Lower leg skin (tissue), 4 donors: ENCODE results near the gene FAM13B. TPM values are rescaled to one million over a fixed set of nuclear protein-coding genes. Genes with fewer than 3 reads are reported as not detected.
"Not testable (repeated sequence)": the region's sequence is repeated elsewhere in the genome, so short reads cannot be mapped to it uniquely, and the experiment has no call there.

Source experiments
- DNase-seq, 2 donors: peaks; one replicate each; pipeline ENCODE4 v3.0.0-alpha.2; 2019; ENCODE audit warnings: low spot score in 2 of 2
- H3K4me3 ChIP-seq: fragments of 200-600 bp; sonication (generic); 2 replicates; pipeline ENCODE4 v1.5.1; 2017; ENCODE audit warnings: mild to moderate bottlenecking, low read depth; ENCODE audit not compliant: poor library complexity, severe bottlenecking
- CTCF ChIP-seq, 3 donors: fragments of 450-650 bp; IDR thresholded peaks; one replicate each; pipeline ENCODE4 v1.5.1; 2016; ENCODE audit warnings: antibody characterized with exemption in 3 of 3, mild to moderate bottlenecking in 3 of 3, moderate library complexity in 2 of 3
- POLR2A ChIP-seq, 2 donors: fragments of 450-650 bp; IDR thresholded peaks; one replicate each; pipeline ENCODE4 v1.6.1; 2016 to 2017; ENCODE audit warnings: antibody characterized with exemption in 2 of 2, mild to moderate bottlenecking in 1 of 2, moderate library complexity in 1 of 2
- WGBS, 2 donors: methylation state at CpG; one replicate each; pipeline ENCODE4 v1.1.5; 2018; 5-methylcytosine and 5-hydroxymethylcytosine counted together
- intact Hi-C: fragments of 100-400 bp; cut with DNase I; formaldehyde crosslinking; loops from one replicate; pipeline ENCODE4 v1.15.0; 2023; ENCODE audit warnings: low total_unique reads
- total RNA-seq, 4 donors: library from RNA; depleted of rRNA; stranded (reverse); fragments of >200 nt; gene quantifications; one replicate each; pipeline ENCODE4 v1.1.0, GENCODE V29; 2016

Gene FAM13B
- total RNA-seq, 4 donors from 2014 or later = 17.9 to 25.6 (median 21.4) TPM

GRCh38 chr5:138032028-138032571 is 779 bp downstream of the FAM13B start:
- intact Hi-C loops = no loop called here
- TF ChIP-seq POLR2A (IDR thresholded peaks at IDR 0.05) = no peak
- TF ChIP-seq CTCF (IDR thresholded peaks at IDR 0.05) = no peak
- WGBS, 2 donors = 2 to 3% methylated on average over 24 of the region's 24 CpGs
- peak overlapping the region; percentile 99 for H3K4me3 ChIP-seq
- DNase-seq = peak; percentile 58 to 91

GRCh38 chr5:138029944-138030343 is 2.9 kb downstream of the FAM13B start:
- intact Hi-C loops = no loop called here
- TF ChIP-seq POLR2A (IDR thresholded peaks at IDR 0.05) (no peak), CTCF (IDR thresholded peaks at IDR 0.05) (no peak)
- 86 to 88% methylated on average over 2 of the region's 2 CpGs for WGBS, 2 donors
- H3K4me3 ChIP-seq = no peak overlapping the region
- DNase-seq = no peak

GRCh38 chr5:138029501-138029900 is 3.4 kb downstream of the FAM13B start:
- intact Hi-C loops = no loop called here
- TF ChIP-seq POLR2A (IDR thresholded peaks at IDR 0.05) = no peak
- TF ChIP-seq CTCF (IDR thresholded peaks at IDR 0.05) = no peak
- no peak overlapping the region for H3K4me3 ChIP-seq
- WGBS, 2 donors = 50 to 56% methylated on average over 2 of the region's 2 CpGs
- DNase-seq = no peak

- 91 to 93% methylated on average over 5 of the region's 5 CpGs for WGBS, 2 donors
- intact Hi-C loops = no loop called here
- TF ChIP-seq POLR2A (IDR thresholded peaks at IDR 0.05) (no peak), CTCF (IDR thresholded peaks at IDR 0.05) (no peak)
- DNase-seq = no peak
- no peak overlapping the region for H3K4me3 ChIP-seq
Observed at GRCh38 chr5:138028971-138029365, 3.9 kb downstream of the FAM13B start.

GRCh38 chr5:138028262-138028970 is 4.5 kb downstream of the FAM13B start:
- H3K4me3 ChIP-seq, DNase-seq, intact Hi-C loops: not testable (repeated sequence)
- 89 to 91% methylated on average over 12 of the region's 12 CpGs for WGBS, 2 donors

GRCh38 chr5:138026793-138027192 is 6.1 kb downstream of the FAM13B start:
- DNase-seq, H3K4me3 ChIP-seq, intact Hi-C loops: not testable (repeated sequence)
- 97% methylated on average over 9 of the region's 9 CpGs for WGBS, 2 donors

GRCh38 chr5:138025285-138025684 is 7.6 kb downstream of the FAM13B start:
- no peak for DNase-seq
- WGBS, 2 donors = 64 to 73% methylated on average over 1 of the region's 1 CpG
- TF ChIP-seq POLR2A (IDR thresholded peaks at IDR 0.05) = no peak
- no peak for TF ChIP-seq CTCF (IDR thresholded peaks at IDR 0.05)
- intact Hi-C loops = no loop called here
- H3K4me3 ChIP-seq = no peak overlapping the region
